ENCODE measurements around the gene SMIM9. TPM values are rescaled to one million over a fixed set of nuclear protein-coding genes. Genes with fewer than 3 reads are reported as not detected.
A peak's percentile ranks its signal among the peaks of the same experiment; 100 is the strongest.
"Not testable (repeated sequence)": the region's sequence is repeated elsewhere in the genome, so short reads cannot be mapped to it uniquely, and the experiment has no call there.

SMIM9 gene
- total and polyA plus RNA-seq, 9 of the 15 experiments (the other 6 are each of a cell fraction or from before 2014, with no cell fraction given) = 0.08 TPM; not detected in 8

DNA sequence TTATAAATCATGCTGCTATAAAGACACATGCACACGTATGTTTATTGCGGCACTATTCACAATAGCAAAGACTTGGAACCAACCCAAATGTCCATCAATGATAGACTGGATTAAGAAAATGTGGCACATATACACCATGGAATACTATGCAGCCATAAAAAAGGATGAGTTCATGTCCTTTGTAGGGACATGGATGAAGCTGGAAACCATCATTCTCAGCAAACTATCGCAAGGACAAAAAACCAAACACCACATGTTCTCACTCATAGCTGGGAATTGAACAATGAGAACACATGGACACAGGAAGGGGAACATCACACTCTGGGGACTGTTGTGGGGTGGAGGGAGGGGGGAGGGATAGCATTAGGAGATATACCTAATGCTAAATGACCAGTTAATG, 8.9 kb downstream of the SMIM9 start:
- POLR2A ChIA-PET, FAIRE-seq: not testable (repeated sequence)

DNA sequence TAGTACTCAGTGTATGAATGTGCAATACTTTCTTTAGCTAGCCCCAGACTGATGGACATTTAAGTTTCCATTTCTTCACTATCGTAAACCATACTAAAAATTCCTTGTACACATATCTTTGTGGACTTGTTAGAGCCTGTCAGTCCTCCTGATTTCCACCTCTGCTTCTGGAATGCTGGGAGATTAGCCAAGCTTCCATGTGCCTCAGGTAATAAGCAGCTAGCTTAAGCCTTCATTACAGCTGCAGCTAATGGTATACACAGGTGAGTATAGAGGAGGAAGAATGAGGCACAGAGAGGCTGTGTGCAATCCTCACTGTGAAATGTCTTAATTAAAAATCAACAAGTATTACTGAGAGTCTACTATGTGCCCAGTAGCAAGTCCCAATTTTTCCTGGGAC, 9.8 kb downstream of the SMIM9 start:
- no peaks in the 10 kb centered on the region for H3K9me1 ChIP-seq (ENCODE audit: control insufficient read depth, insufficient read depth, low read length)
- no peak for FAIRE-seq

More for the DNA sequence above, 8.9 kb downstream of the SMIM9 start:
- H3K27ac ChIP-seq (ENCODE audit: extremely low read depth, low read depth, low read length); H3K4me3 ChIP-seq; CTCF ChIA-PET (ENCODE audit: low intra/inter-chr PET ratio); in situ Hi-C loops (cut with MboI); H3K27me3 ChIP-seq (ENCODE audit: control insufficient read depth in 2 of 2, insufficient read depth in 2 of 2, low read length in 2 of 2); H3K36me3 ChIP-seq (ENCODE audit: control insufficient read depth, insufficient read depth, low read length); H3K79me2 ChIP-seq (ENCODE audit: control insufficient read depth, insufficient read depth, low read length); DNase-seq (ENCODE audit: extremely low read depth in 1 of 4, low spot score in 3 of 4); H3K9me3 ChIP-seq (replicated peaks; ENCODE audit: control insufficient read depth, insufficient read depth, low read depth, low read length); ATAC-seq; H3K9ac ChIP-seq (ENCODE audit: insufficient read depth in 1 of 2, low read depth in 2 of 2, low read length in 2 of 2); H2AFZ ChIP-seq (ENCODE audit: low read depth, low read length); H3K9me1 ChIP-seq (ENCODE audit: control insufficient read depth, insufficient read depth, low read length); BruUV-seq (replicated peaks); H4K20me1 ChIP-seq (replicated peaks; ENCODE audit: control insufficient read depth, insufficient read depth, low read length); H3K4me2 ChIP-seq (ENCODE audit: insufficient read depth, low read length); intact Hi-C loops (cut with micrococcal nuclease): not testable (repeated sequence)
- no CpG with 5 or more reads among the region's 3 CpGs for WGBS (ENCODE audit: insufficient coverage, low coverage, missing lambda C conversion rate)
- H3K4me1 ChIP-seq (replicated peaks in 1 of 2; ENCODE audit: control insufficient read depth in 2 of 2, insufficient read depth in 2 of 2, low read length in 2 of 2) = peaks cover 12 to 44% of the 10 kb centered on the region in 2 experiments
- peak; percentile 50; the same call in 1 of the 2 replicates for TF ChIP-seq BCOR (IDR thresholded peaks at IDR 0.05)

More for the DNA sequence above, 9.8 kb downstream of the SMIM9 start:
- no peak overlapping the region for H3K4me3 ChIP-seq
- no peaks in the 10 kb centered on the region for H4K20me1 ChIP-seq (replicated peaks; ENCODE audit: control insufficient read depth, insufficient read depth, low read length)
- no peaks in the 10 kb centered on the region for H3K36me3 ChIP-seq (ENCODE audit: control insufficient read depth, insufficient read depth, low read length)
- DNase-seq (ENCODE audit: extremely low read depth in 1 of 4, low spot score in 3 of 4) = no peak
- H3K27ac ChIP-seq (ENCODE audit: extremely low read depth, low read depth, low read length) = no peak overlapping the region
- H3K4me2 ChIP-seq (ENCODE audit: insufficient read depth, low read length) = no peak overlapping the region
- peaks cover 17 to 45% of the 10 kb centered on the region in 2 experiments for H3K4me1 ChIP-seq (replicated peaks in 1 of 2; ENCODE audit: control insufficient read depth in 2 of 2, insufficient read depth in 2 of 2, low read length in 2 of 2)
- no peaks in the 10 kb centered on the region for H3K9me3 ChIP-seq (replicated peaks; ENCODE audit: control insufficient read depth, insufficient read depth, low read depth, low read length)
- ChIA-PET POLR2A (no interaction called here), CTCF (ENCODE audit: low intra/inter-chr PET ratio) (no interaction called here)
- 100% methylated on average over 1 of the region's 1 CpG for WGBS (ENCODE audit: insufficient coverage, low coverage, missing lambda C conversion rate)
- in situ Hi-C loops (cut with MboI) = no loop called here
- TF ChIP-seq ESRRB (CRISPR knock-in tag; IDR thresholded peaks at IDR 0.05; ENCODE audit: borderline replicate concordance) (no peak), ESRRA (IDR thresholded peaks at IDR 0.05; ENCODE audit: borderline replicate concordance, low read depth) (no peak), NFIX (CRISPR knock-in tag; IDR thresholded peaks at IDR 0.05; ENCODE audit: low read depth) (no peak)
- no peak overlapping the region for H3K9ac ChIP-seq (ENCODE audit: insufficient read depth in 1 of 2, low read depth in 2 of 2, low read length in 2 of 2)
- BruUV-seq (replicated peaks) = no TSS peak
- H3K79me2 ChIP-seq (ENCODE audit: control insufficient read depth, insufficient read depth, low read length) = no peaks in the 10 kb centered on the region; the same call in 2 of the 3 replicates
- H2AFZ ChIP-seq (ENCODE audit: low read depth, low read length) = 0 out of 2 replicates have a peak overlapping the region, but pooled peaks have one; percentile 44
- no peaks in the 10 kb centered on the region for H3K27me3 ChIP-seq (ENCODE audit: control insufficient read depth in 2 of 2, insufficient read depth in 2 of 2, low read length in 2 of 2)
- no peak for ATAC-seq
- intact Hi-C loops (cut with micrococcal nuclease) = no loop called here

Data from K562 (cell line).